DMS79 (cell line): ENCODE measurements around the gene GALNTL6.

Source experiments
- DNase-seq: peaks from one replicate; lab custom pipeline; 2025; lab: John Stamatoyannopoulos, UW

Gene GALNTL6

GRCh38 chr4:172813359-172813923 is 1000.2 kb downstream of the GALNTL6 start:
- no peak for DNase-seq

GRCh38 chr4:172815499-172816164 is 1002.4 kb downstream of the GALNTL6 start:
- DNase-seq: no peak

- no peak for DNase-seq
Observed at GRCh38 chr4:172818901-172819300, 1005.7 kb downstream of the GALNTL6 start.

GRCh38 chr4:172819353-172819752 is 1006.1 kb downstream of the GALNTL6 start:
- DNase-seq: no peak

- DNase-seq: no peak
Observed at GRCh38 chr4:172822331-172822730, 1009.1 kb downstream of the GALNTL6 start.

GRCh38 chr4:172826346-172826745 is 1013.1 kb downstream of the GALNTL6 start:
- no peak for DNase-seq

- no peak for DNase-seq
Observed at GRCh38 chr4:172826861-172827260, 1013.7 kb downstream of the GALNTL6 start.

- DNase-seq: no peak
Observed at GRCh38 chr4:172830295-172830764, 1017.1 kb downstream of the GALNTL6 start.

- no peak for DNase-seq
Observed at GRCh38 chr4:172836661-172837060, 1023.5 kb downstream of the GALNTL6 start.

- DNase-seq: no peak
Observed at GRCh38 chr4:172838111-172838510, 1024.9 kb downstream of the GALNTL6 start.

GRCh38 chr4:172838943-172839342 is 1025.7 kb downstream of the GALNTL6 start:
- no peak for DNase-seq

- DNase-seq: no peak
Observed at GRCh38 chr4:172842779-172843178, 1029.6 kb downstream of the GALNTL6 start.

- no peak for DNase-seq
Observed at GRCh38 chr4:172843192-172843591, 1030.0 kb downstream of the GALNTL6 start.

GRCh38 chr4:172844556-172844955 is 1031.4 kb downstream of the GALNTL6 start:
- no peak for DNase-seq

- no peak for DNase-seq
Observed at GRCh38 chr4:172845281-172845680, 1032.1 kb downstream of the GALNTL6 start.

GRCh38 chr4:172850838-172851237 is 1037.6 kb downstream of the GALNTL6 start:
- no peak for DNase-seq

GRCh38 chr4:172851534-172851933 is 1038.3 kb downstream of the GALNTL6 start:
- no peak for DNase-seq

GRCh38 chr4:172857026-172857425 is 1043.8 kb downstream of the GALNTL6 start:
- DNase-seq: no peak

GRCh38 chr4:172858731-172859230 is 1045.6 kb downstream of the GALNTL6 start:
- no peak for DNase-seq

- DNase-seq: no peak
Observed at GRCh38 chr4:172865103-172865502, 1051.9 kb downstream of the GALNTL6 start.

- DNase-seq: no peak
Observed at GRCh38 chr4:172865531-172866127, 1052.4 kb downstream of the GALNTL6 start.

GRCh38 chr4:172866421-172866820 is 1053.2 kb downstream of the GALNTL6 start:
- DNase-seq: no peak

GRCh38 chr4:172867835-172868234 is 1054.6 kb downstream of the GALNTL6 start:
- DNase-seq: no peak
